H1 (cell line): Measurements from ENCODE around the gene ELAPOR1. TPM values are rescaled to one million over a fixed set of nuclear protein-coding genes. Genes with fewer than 3 reads are reported as not detected.

Source experiments
- CTCF ChIA-PET: fragments of 300-600 bp; sonication (Branson Sonifier 250); formaldehyde crosslinking; loops from one replicate; lab custom pipeline; 2021; ENCODE audit not compliant: partially characterized antibody; lab: Charles Lee
- POLR2A ChIA-PET: fragments of 300-600 bp; sonication (Branson Sonifier 250); formaldehyde crosslinking; loops from one replicate; lab custom pipeline; 2021; ENCODE audit warnings: inconsistent platforms; ENCODE audit not compliant: partially characterized antibody; lab: Charles Lee
- DNase-seq, 2 experiments: peaks; one replicate each; pipeline versions ENCODE4 v3.0.0 to v3.0.0-alpha.2; 2010 to 2022; ENCODE audit warnings: low spot score in 2 of 2, low read depth in 1 of 2, mixed read lengths in 1 of 2
- FAIRE-seq: peaks from 2 replicates; lab custom pipeline; 2011; peaks lifted over from hg19 to GRCh38; lab: Jason Lieb, UNC
- H2AFZ ChIP-seq: 2 replicates; pipeline ENCODE4 v1.8.1; 2012; ENCODE audit warnings: low read length, inconsistent platforms
- H2AK5ac ChIP-seq: 2 replicates; pipeline ENCODE4 v1.6.1; 2013; ENCODE audit warnings: low read depth, low read length
- H2BK120ac ChIP-seq: replicated peaks from 2 replicates; pipeline ENCODE3; 2013; ENCODE audit warnings: low read depth, low read length, inconsistent platforms
- H2BK12ac ChIP-seq: 2 replicates; pipeline ENCODE4 v1.6.1; 2013; ENCODE audit warnings: low read depth, low read length
- H2BK15ac ChIP-seq: 2 replicates; pipeline ENCODE4 v1.6.1; 2013; ENCODE audit warnings: low read length
- H2BK20ac ChIP-seq: 2 replicates; pipeline ENCODE4 v1.6.1; 2013; ENCODE audit warnings: low read length
- H2BK5ac ChIP-seq: 2 replicates; pipeline ENCODE4 v1.6.1; 2013; ENCODE audit warnings: low read depth, low read length
- H3K14ac ChIP-seq: 2 replicates; pipeline ENCODE4 v1.6.1; 2013; ENCODE audit warnings: inconsistent platforms; ENCODE audit not compliant: insufficient read length
- H3K18ac ChIP-seq: 2 replicates; pipeline ENCODE4 v1.6.1; 2013; ENCODE audit warnings: low read length; ENCODE audit errors: extremely low read depth
- H3K23ac ChIP-seq: 2 replicates; pipeline ENCODE4 v1.6.1; 2013; ENCODE audit warnings: inconsistent platforms; ENCODE audit not compliant: insufficient read length
- H3K23me2 ChIP-seq: 2 replicates; pipeline ENCODE4 v1.6.1; 2013; ENCODE audit warnings: low read depth, low read length
- H3K27ac ChIP-seq: 2 replicates; pipeline ENCODE4 v1.6.1; 2011; ENCODE audit warnings: low read depth, low read length, inconsistent platforms
- H3K27me3 ChIP-seq, 4 experiments: replicated peaks in 1 of 4; 1 replicate in 1 of 4; 2 replicates in 3 of 4; pipeline versions ENCODE4 v1.6.1 to v1.8.1; 2011 to 2013; ENCODE audit warnings: low read length in 3 of 4, mild to moderate bottlenecking in 3 of 4, inconsistent platforms in 2 of 4, mixed read lengths in 2 of 4, moderate library complexity in 1 of 4; ENCODE audit not compliant: control insufficient read depth in 3 of 4, insufficient read depth in 3 of 4; ENCODE audit errors: extremely low read depth in 1 of 4
- H3K36me3 ChIP-seq, 4 experiments: 2 replicates each; pipeline versions ENCODE4 v1.6.1 to v1.8.1; 2011 to 2013; ENCODE audit warnings: mild to moderate bottlenecking in 4 of 4, low read length in 3 of 4, moderate library complexity in 2 of 4, control low read depth in 1 of 4, inconsistent platforms in 1 of 4; ENCODE audit not compliant: insufficient read depth in 4 of 4, control insufficient read depth in 2 of 4
- H3K4ac ChIP-seq: replicated peaks from 2 replicates; pipeline ENCODE3; 2013; ENCODE audit warnings: low read length, low read depth, mixed read lengths, inconsistent platforms; ENCODE audit not compliant: insufficient read length
- H3K4me1 ChIP-seq, 4 experiments: replicated peaks in 1 of 4; 1 replicate in 1 of 4; 2 replicates in 3 of 4; pipeline versions ENCODE4 v1.6.1 to v1.8.1; 2011 to 2013; ENCODE audit warnings: low read length in 3 of 4, inconsistent platforms in 2 of 4, mixed read lengths in 1 of 4; ENCODE audit not compliant: insufficient read depth in 4 of 4, control insufficient read depth in 3 of 4
- H3K4me2 ChIP-seq, 2 experiments: 2 replicates each; pipeline versions ENCODE4 v1.6.1 to v1.8.1; 2011 to 2013; ENCODE audit warnings: low read depth in 2 of 2, low read length in 2 of 2, control low read depth in 1 of 2, inconsistent platforms in 1 of 2, mild to moderate bottlenecking in 1 of 2; ENCODE audit not compliant: insufficient read depth in 1 of 2
- H3K4me3 ChIP-seq, 4 experiments: fragments of 200-600, 300-600 bp in 1 of 4; sonication (generic), shearing (Covaris generic), sonication (Bioruptor Twin) in 1 of 4; 2 replicates each; pipeline versions ENCODE4 v1.5.1 to v1.8.1; 2011 to 2016; ENCODE audit warnings: low read length in 4 of 4, low read depth in 3 of 4, control low read depth in 2 of 4, inconsistent platforms in 2 of 4, mild to moderate bottlenecking in 2 of 4, mixed read lengths in 1 of 4, moderate library complexity in 1 of 4; ENCODE audit not compliant: insufficient read depth in 2 of 4; ENCODE audit errors: extremely low read depth in 1 of 4
- H3K56ac ChIP-seq: replicated peaks from 2 replicates; pipeline ENCODE3; 2013; ENCODE audit warnings: low read depth, mild to moderate bottlenecking, mixed read lengths, low read length, inconsistent platforms; ENCODE audit not compliant: insufficient read length
- H3K79me1 ChIP-seq: 2 replicates; pipeline ENCODE4 v1.6.1; 2013; ENCODE audit warnings: low read depth, low read length, control low read depth
- H3K79me2 ChIP-seq, 2 experiments: 2 replicates each; pipeline versions ENCODE4 v1.6.1 to v1.8.1; 2012 to 2013; ENCODE audit warnings: low read length in 2 of 2, mild to moderate bottlenecking in 2 of 2, inconsistent platforms in 1 of 2; ENCODE audit not compliant: insufficient read depth in 2 of 2, control insufficient read depth in 1 of 2
- H3K9ac ChIP-seq, 4 experiments: replicated peaks in 1 of 4; 1 replicate in 1 of 4; 2 replicates in 3 of 4; pipeline versions ENCODE4 v1.6.1 to v1.8.1; 2011 to 2013; ENCODE audit warnings: low read depth in 3 of 4, low read length in 3 of 4, control low read depth in 2 of 4, mild to moderate bottlenecking in 2 of 4, moderate library complexity in 2 of 4, inconsistent platforms in 1 of 4; ENCODE audit errors: extremely low read depth in 1 of 4
- H3K9me3 ChIP-seq, 2 experiments: 2 replicates each; pipeline versions ENCODE4 v1.6.1 to v1.8.1; 2012 to 2013; ENCODE audit warnings: mild to moderate bottlenecking in 2 of 2, moderate library complexity in 2 of 2, control low read depth in 1 of 2, inconsistent platforms in 1 of 2, low read depth in 1 of 2, low read length in 1 of 2, mixed read lengths in 1 of 2; ENCODE audit not compliant: insufficient read depth in 2 of 2
- H4K20me1 ChIP-seq, 2 experiments: replicated peaks in 1 of 2; 2 replicates each; pipeline versions ENCODE3 to v1.8.1; 2011 to 2013; ENCODE audit warnings: inconsistent platforms in 2 of 2, low read length in 2 of 2, mild to moderate bottlenecking in 1 of 2; ENCODE audit not compliant: insufficient read depth in 2 of 2, control insufficient read depth in 1 of 2
- H4K5ac ChIP-seq: 2 replicates; pipeline ENCODE4 v1.6.1; 2013; ENCODE audit warnings: low read length, low read depth, mixed read lengths, inconsistent platforms; ENCODE audit not compliant: insufficient read length
- H4K8ac ChIP-seq: 2 replicates; pipeline ENCODE4 v1.8.0; 2013; ENCODE audit warnings: mild to moderate bottlenecking, moderate library complexity, low read length, inconsistent platforms; ENCODE audit not compliant: insufficient read depth; ENCODE audit errors: extremely low read depth
- H4K91ac ChIP-seq: replicated peaks from 2 replicates; pipeline ENCODE3; 2013; ENCODE audit warnings: low read length, mixed read lengths, inconsistent platforms; ENCODE audit not compliant: insufficient read length
- EP300 ChIP-seq, 2 experiments: IDR thresholded peaks; 1 replicate in 1 of 2; 2 replicates in 1 of 2; pipeline ENCODE4 v1.6.1; 2011 to 2012; ENCODE audit warnings: low read depth in 2 of 2, low read length in 2 of 2, mild to moderate bottlenecking in 2 of 2, borderline replicate concordance in 1 of 2, inconsistent platforms in 1 of 2, moderate library complexity in 1 of 2
- GTF2F1 ChIP-seq: IDR thresholded peaks from 2 replicates; pipeline ENCODE4 v1.6.1; 2012; ENCODE audit warnings: low read depth, low read length, improper control_type of control experiment, borderline replicate concordance
- WGBS, 2 experiments: shearing (Covaris generic) in 1 of 2; methylation state at CpG; one replicate each; pipeline versions ENCODE4 v1.1.6 to v1.1.7; 2013 to 2015; ENCODE audit warnings: low lambda C conversion rate in 2 of 2, mixed read lengths in 2 of 2, inconsistent platforms in 1 of 2, low coverage in 1 of 2, missing lambda C conversion rate in 1 of 2; ENCODE audit not compliant: insufficient replicate concordance in 2 of 2, insufficient coverage in 1 of 2, insufficient read length in 1 of 2; ENCODE audit errors: extremely low coverage in 1 of 2, missing lambda C conversion rate in 1 of 2; 5-methylcytosine and 5-hydroxymethylcytosine counted together
- polyA plus RNA-seq, 7 experiments: library from polyadenylated mRNA; depleted of rRNA in 3 of 7; stranded (reverse) in 5 of 7; unstranded in 2 of 7; fragments of >200 nt in 5 of 7; fragments of 200-250 nt in 2 of 7; gene quantifications; 1 replicate in 5 of 7; 2 replicates in 1 of 7; 4 replicates in 1 of 7; pipeline versions ENCODE4 v1.2.1 to v1.2.3, GENCODE V29; 2011 to 2013; ENCODE audit warnings: missing spikeins in 2 of 7, mixed read lengths in 2 of 7
- total RNA-seq: library from RNA; stranded (reverse); fragmentation: NEBNext Ultra II Directional; extraction: Animal tissue kit (Norgen Biotek cat#: 25700); gene quantifications from 2 replicates; pipeline ENCODE4 v1.2.1, GENCODE V29; 2021

The ELAPOR1 gene
- total and polyA plus RNA-seq, 2 of the 8 experiments (the other 6 are each of a cell fraction or from before 2014, with no cell fraction given) = 1.2 to 2.5 TPM

GRCh38 chr1:109079240-109079622 is 34.7 kb upstream of the ELAPOR1 start:
- Histone ChIP-seq H3K23ac (no peak overlapping the region), H3K4me3 (no peak overlapping the region), H3K9ac (no peak overlapping the region), H4K20me1 (no peaks in the 10 kb centered on the region), H2AFZ (no peak overlapping the region; the same call in 1 of the 2 replicates), H2BK15ac (0 out of 2 replicates have a peak overlapping the region, but pooled peaks have one; percentile 13), H4K91ac (peak overlapping the region; percentile 36), H3K27me3 (no peaks in the 10 kb centered on the region), H3K18ac (no peak overlapping the region), H3K9me3 (no peaks in the 10 kb centered on the region), H2AK5ac (no peak overlapping the region), H3K4ac (no peak overlapping the region), H3K4me1 (peaks cover 0 to 7% (median 3%) of the 10 kb centered on the region in 4 experiments; a peak in 5 of 7 replicates), H2BK20ac (peak overlapping the region; percentile 13; the same call in 1 of the 2 replicates), H2BK12ac (no peak overlapping the region; the same call in 1 of the 2 replicates), H2BK5ac (no peak overlapping the region), H3K4me2 (no peak overlapping the region; a peak in 1 of 4 replicates), H3K14ac (no peak overlapping the region), H3K27ac (no peak overlapping the region), H4K5ac (no peak overlapping the region), H4K8ac (no peak overlapping the region), H2BK120ac (peak overlapping the region; percentile 71), H3K56ac (no peak overlapping the region), H3K79me1 (no peaks in the 10 kb centered on the region), H3K36me3 (no peaks in the 10 kb centered on the region), H3K79me2 (peaks cover 0 to 14% of the 10 kb centered on the region in 2 experiments; a peak in 3 of 4 replicates), H3K23me2 (no peaks in the 10 kb centered on the region; the same call in 1 of the 2 replicates)
- CTCF ChIA-PET = interaction anchor here (0.6 kb wide), 1 partner anchor 69 kb away, joined by 3 read pairs; no protein-coding TSS in a partner anchor
- 95 to 100% methylated on average over 1 to 2 of the region's 2 CpGs for WGBS, 2 experiments
- POLR2A ChIA-PET = interaction anchor here (1.3 to 5.5 kb wide), 2 partner anchors 12 to 21 kb away, joined by 4 to 34 read pairs; no protein-coding TSS in a partner anchor
- DNase-seq (no peak), FAIRE-seq (no peak)
- TF ChIP-seq EP300 (IDR thresholded peaks at IDR 0.05; ENCODE audit: borderline replicate concordance in 1 of 2, low read depth in 2 of 2, low read length in 2 of 2) (no peak), GTF2F1 (no peak)
